PFSK-1 (cell line): ENCODE results near the gene RNASEH2B.

ENCODE experiments used
- FOXP2 ChIP-seq: optimal IDR thresholded peaks from 2 replicates; pipeline ENCODE3; 2011; ENCODE audit warnings: borderline replicate concordance, control low read depth, inconsistent platforms; ENCODE audit not compliant: insufficient read depth; ENCODE audit errors: extremely low read length, extremely low read depth
- POLR2AphosphoS5 ChIP-seq: IDR thresholded peaks from 2 replicates; pipeline ENCODE4 v1.6.1; 2012; ENCODE audit warnings: low read depth, mild to moderate bottlenecking, control low read depth, low read length, moderate library complexity
- TAF1 ChIP-seq: IDR thresholded peaks from 2 replicates; pipeline ENCODE4 v1.6.1; 2012; ENCODE audit warnings: low read length, control low read depth, borderline replicate concordance; ENCODE audit not compliant: insufficient read depth
- TF ChIP-seq, protein P1 (sequence below), 2 experiments: IDR thresholded peaks; 2 replicates each; pipeline versions ENCODE4 v1.6.1 to v1.8.0; 2011 to 2012; ENCODE audit warnings: low read depth in 2 of 2, low read length in 2 of 2, control low read depth in 1 of 2, inconsistent platforms in 1 of 2, mild to moderate bottlenecking in 1 of 2, moderate library complexity in 1 of 2; ENCODE audit not compliant: insufficient read depth in 1 of 2

DNA sequence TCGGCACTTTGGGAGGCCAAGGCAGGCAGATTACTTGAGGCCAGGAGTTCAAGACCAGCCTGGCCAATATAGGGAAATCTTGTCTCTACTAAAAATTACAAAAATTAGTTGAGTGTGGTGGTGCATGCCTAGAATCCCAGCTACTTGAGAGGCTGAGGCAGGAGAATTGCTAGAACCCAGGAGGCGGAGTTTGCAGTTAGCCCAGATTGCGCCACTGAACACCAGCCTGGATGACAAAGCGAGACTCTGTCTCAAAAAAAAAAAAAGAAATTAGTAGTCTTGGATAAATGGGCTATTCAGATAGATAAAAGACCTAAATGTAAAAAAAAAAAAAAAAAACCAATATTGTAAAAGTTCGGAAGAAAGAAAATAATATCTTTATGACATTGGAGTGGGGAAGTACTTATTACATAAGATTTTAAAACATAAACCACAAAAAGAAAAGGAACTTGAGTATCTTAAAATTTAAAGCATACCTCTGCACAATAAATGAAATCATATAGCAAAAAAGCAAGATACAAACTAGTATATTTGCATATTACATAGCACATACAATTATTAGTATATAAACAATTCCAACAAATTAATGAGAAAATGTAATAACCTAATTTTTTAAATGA lies 26.7 kb upstream of the RNASEH2B start:
- TF ChIP-seq, protein P1, sequence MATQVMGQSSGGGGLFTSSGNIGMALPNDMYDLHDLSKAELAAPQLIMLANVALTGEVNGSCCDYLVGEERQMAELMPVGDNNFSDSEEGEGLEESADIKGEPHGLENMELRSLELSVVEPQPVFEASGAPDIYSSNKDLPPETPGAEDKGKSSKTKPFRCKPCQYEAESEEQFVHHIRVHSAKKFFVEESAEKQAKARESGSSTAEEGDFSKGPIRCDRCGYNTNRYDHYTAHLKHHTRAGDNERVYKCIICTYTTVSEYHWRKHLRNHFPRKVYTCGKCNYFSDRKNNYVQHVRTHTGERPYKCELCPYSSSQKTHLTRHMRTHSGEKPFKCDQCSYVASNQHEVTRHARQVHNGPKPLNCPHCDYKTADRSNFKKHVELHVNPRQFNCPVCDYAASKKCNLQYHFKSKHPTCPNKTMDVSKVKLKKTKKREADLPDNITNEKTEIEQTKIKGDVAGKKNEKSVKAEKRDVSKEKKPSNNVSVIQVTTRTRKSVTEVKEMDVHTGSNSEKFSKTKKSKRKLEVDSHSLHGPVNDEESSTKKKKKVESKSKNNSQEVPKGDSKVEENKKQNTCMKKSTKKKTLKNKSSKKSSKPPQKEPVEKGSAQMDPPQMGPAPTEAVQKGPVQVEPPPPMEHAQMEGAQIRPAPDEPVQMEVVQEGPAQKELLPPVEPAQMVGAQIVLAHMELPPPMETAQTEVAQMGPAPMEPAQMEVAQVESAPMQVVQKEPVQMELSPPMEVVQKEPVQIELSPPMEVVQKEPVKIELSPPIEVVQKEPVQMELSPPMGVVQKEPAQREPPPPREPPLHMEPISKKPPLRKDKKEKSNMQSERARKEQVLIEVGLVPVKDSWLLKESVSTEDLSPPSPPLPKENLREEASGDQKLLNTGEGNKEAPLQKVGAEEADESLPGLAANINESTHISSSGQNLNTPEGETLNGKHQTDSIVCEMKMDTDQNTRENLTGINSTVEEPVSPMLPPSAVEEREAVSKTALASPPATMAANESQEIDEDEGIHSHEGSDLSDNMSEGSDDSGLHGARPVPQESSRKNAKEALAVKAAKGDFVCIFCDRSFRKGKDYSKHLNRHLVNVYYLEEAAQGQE (IDR thresholded peaks at IDR 0.05; ENCODE audit: insufficient read depth in 1 of 2, low read depth in 2 of 2, low read length in 2 of 2): no peak
- TF ChIP-seq TAF1 (no peak), FOXP2 (no peak), POLR2AphosphoS5 (no peak)
